GM18499 (cell line): ENCODE data around the gene GPAT2.
"Not testable (repeated sequence)": the region's sequence is repeated elsewhere in the genome, so short reads cannot be mapped to it uniquely, and the experiment has no call there.

ENCODE experiments used
- ATAC-seq: cut with Tn5 transposase; IDR thresholded peaks from one replicate; pipeline ENCODE4 v1.9.1; 2021; ENCODE audit warnings: moderate number of reproducible peaks; ENCODE audit not compliant: insufficient read depth, unreplicated experiment

GPAT2 gene, protein sequence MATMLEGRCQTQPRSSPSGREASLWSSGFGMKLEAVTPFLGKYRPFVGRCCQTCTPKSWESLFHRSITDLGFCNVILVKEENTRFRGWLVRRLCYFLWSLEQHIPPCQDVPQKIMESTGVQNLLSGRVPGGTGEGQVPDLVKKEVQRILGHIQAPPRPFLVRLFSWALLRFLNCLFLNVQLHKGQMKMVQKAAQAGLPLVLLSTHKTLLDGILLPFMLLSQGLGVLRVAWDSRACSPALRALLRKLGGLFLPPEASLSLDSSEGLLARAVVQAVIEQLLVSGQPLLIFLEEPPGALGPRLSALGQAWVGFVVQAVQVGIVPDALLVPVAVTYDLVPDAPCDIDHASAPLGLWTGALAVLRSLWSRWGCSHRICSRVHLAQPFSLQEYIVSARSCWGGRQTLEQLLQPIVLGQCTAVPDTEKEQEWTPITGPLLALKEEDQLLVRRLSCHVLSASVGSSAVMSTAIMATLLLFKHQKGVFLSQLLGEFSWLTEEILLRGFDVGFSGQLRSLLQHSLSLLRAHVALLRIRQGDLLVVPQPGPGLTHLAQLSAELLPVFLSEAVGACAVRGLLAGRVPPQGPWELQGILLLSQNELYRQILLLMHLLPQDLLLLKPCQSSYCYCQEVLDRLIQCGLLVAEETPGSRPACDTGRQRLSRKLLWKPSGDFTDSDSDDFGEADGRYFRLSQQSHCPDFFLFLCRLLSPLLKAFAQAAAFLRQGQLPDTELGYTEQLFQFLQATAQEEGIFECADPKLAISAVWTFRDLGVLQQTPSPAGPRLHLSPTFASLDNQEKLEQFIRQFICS

DNA sequence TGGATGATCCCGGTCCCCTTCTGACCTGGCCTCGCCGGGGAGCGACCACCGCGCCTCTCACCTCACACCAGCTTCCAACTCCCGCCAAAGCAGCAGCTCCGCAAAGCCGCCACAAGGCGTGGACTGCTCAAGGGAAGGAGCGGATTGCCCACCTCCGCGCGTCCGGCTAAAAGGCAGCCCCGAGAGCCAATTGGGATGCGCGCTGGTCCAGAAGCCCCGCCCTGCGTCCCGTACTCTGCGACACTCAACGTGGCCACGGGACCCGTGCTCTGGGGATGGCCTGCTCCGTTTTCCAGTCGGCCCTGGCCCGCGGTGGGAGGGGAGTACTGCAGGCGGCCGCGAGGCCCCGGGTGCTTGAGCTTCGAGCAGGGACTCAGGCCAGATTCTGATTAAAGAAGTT lies at the start of gene GPAT2:
Gene GPAT2 (minus strand): TSS at position 125 of the 400 bp plus-strand sequence. CDS start 2,557 bp downstream, outside the sequence.
- ATAC-seq: not testable (repeated sequence)

DNA sequence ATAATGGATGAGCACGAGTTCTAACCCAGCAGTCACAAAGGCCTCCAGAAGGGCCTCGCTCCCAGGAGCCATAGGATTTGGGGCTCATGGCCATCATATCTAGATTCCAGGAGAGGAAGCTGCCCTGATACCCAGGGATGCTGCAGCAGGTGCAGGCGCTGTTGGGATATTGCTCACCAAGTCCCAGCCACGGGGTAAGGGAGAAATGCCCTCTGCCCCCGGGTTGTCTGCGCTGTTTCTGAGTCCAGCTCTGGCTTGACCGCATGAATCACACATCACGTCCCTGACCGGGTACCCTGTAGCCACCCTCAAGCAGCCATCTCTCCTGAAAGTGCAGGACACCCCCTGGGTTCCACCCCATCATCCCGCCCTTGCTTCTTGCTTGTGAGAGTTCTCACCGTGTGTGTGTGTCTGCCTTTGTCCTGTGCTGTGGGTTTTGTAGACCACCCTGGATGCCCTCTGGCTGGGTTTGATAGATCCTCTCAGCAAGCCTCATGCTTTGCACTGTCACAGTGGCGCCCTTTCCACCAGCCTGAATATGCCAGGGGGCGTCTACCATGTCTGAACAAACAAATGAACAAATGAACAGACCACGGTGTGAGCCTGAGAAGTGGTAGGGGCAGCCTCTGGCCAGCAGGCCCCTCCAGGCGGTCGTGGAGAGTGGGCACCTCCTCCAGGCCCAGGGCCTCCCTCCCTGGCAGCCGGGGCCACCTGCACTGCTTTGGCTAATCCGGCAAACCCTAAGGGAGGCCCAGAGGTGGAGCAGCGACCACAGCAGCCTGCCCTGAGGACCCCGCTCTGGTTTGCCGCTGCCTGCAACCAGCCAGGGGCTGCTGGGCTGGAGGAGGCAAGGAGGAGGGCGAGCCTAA lies 49.5 kb upstream of the GPAT2 start:
- no peak for ATAC-seq

DNA sequence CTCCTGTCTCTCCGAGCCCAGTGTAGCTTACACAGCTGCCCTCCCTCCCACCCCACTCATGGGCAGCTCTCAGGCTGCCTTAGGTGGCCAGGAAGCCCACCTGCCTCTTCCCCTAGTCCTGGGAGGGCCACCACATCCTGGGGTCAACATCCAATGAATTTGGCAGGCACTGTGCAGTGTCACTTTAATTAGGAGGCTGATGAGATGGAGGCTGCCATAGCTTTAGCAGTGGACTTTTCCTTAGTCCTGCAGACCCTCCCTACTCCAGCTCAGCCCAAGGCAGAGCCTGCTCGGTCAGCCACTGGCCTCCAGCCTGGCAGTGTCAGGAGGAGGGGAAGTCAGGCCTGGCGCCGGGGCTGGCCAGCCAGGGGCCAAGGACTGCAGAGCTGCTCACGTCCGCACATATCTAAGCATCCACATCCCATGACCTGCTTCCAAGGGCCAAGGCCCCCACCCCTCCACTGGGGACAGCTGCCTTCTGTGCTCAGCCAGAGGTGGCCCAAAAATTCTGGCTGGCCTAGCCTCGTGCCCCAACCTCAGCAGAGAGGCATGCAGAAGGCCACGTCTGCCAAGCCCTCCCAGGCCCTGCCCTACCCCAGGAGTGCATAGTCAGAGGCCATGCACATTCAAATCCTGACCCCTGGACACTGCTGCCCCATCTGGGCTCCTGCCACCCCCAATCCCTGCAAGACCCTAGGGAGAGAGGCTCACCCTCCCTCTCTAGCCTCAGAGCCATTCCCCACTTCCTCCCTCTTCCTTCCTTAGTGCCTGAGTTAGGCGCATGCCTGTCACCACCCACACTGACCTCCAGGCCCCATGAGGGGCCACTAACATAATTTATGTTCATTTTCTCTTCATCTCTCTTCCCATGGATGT lies 48.6 kb upstream of the GPAT2 start:
- no peak for ATAC-seq

DNA sequence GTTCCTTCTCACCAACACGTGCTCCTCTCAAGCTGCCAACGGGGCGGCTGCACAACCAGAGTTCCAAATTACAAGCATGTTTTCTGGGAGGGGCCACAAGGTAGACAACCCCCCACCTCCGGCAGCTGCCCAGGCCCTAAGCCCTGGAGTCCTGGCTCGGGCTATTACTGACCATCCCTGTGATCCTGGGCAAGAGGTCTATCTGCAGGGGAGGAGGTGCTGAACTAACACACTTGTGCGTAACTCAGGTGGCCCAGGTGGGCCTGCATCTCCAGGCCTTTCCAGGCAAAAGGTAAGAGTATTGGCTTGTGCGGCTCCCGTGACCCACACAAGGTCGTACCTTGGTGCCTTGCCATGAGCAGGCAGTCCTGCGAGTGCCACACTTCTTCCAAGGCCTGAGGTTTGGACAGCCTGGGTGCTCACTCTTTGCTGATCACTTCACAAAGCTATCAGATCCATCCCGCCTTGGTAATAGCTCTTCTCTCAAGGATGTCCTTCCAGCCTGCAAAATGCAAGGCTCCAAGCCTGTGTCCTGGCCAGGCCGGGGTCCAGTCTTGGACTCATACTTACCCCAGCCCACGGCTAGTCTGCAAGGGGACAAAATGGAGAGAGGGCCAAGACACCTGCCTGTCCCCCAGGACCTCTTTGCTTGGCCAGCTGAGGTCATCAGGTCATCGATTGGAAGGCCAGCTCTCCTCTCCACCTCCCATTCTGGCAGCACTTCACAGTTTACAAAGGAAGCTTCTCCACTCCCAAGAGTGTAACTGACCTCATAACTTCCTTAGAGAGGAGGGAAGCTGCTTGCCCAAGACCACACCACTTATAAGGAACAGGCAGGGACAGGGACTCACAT lies 47.7 kb upstream of the GPAT2 start:
- ATAC-seq: no peak

DNA sequence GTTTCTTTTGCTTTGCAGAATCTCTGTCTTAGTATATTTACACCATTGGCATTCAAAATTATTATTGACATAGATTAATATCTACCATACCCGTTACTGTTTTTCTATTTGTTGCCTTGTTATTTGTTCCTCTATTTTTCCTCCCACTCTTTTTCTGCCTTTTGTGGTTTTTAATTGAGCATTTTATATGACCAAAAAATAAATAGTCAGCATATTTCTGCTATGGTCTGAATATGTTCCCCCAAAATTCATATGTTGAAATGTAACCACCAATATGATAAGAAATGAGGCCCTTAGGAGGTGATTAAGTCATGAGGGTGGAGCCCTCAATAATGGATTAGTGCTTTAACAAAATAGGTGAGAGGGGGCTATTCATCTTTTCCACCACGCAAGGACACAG lies 46.3 kb upstream of the GPAT2 start:
- ATAC-seq: no peak

DNA sequence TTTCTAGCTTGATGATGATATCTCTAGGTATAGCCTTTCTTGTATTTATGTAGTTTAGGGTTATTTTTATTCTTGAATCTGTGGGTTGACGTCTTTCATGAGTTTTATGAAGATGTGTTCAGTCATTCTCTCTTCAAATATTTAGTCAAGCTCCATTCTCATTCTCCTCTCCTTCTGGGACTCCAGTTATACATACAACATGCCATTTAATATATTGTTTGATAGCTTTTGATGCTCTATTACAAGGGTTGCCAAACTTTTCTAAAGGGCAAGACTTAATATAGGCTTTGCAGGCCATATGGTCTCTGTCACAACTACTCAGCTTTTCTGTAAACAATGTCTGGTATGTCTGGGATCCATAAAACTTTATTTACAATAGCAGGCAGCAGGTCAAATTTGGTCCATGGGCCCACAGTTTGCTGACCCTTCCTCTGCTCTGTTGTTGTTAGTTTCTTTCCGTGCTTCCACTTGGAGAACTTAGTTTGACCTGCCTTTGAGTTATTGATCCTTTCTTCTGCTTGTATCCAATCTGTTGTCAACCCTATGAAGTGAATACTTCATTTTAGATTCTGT lies 40.6 kb upstream of the GPAT2 start:
- no peak for ATAC-seq

DNA sequence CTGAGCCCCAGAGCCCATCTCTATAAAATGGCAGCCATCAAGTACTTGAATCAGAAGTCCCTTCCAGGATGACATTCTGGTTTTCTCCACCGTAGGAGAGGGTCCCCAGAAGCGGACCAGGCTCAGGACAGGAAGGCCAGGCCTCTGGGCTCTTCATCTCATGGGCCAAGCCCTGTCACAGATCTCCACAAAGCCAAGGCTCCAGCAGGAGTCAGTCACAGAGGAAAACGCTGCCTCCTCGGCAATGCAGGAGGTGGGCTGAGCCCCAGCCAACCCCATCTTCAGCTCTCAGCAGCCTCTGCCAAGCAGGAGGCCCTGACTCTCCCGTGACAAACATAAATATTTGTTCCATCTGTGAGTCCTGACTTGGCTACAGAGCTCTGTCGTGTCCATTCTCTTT lies 39.4 kb upstream of the GPAT2 start:
- no peak for ATAC-seq

DNA sequence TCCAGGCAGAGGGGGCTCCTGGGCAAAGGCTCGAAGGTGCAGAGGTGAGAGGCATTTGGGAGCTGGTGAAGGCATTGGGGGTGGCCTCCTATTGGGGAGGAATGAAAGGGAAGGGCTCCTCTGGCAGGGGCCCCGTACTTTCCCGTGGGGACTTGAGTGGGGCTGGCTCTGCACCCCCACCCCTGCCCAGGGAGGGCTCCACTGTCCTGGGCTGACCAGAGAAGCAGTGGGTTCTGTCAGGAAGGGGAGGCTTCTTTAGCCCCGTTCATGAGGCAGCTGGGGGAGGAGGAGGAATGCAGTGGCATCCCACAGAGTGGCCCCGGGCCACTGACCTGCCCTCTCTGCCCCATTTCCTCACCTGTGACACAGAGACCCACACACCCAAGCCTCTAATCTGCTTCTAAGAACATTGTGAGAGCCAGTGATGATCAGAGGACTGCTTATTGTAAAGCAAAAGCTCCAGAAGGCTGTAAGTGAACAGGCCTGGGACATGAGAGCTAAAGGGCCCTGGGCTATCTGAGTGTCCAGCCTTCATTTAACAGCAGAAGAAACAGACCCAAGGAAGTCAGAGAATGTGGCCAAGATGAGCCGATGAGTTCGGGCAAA lies 38.6 kb upstream of the GPAT2 start:
- no peak for ATAC-seq

DNA sequence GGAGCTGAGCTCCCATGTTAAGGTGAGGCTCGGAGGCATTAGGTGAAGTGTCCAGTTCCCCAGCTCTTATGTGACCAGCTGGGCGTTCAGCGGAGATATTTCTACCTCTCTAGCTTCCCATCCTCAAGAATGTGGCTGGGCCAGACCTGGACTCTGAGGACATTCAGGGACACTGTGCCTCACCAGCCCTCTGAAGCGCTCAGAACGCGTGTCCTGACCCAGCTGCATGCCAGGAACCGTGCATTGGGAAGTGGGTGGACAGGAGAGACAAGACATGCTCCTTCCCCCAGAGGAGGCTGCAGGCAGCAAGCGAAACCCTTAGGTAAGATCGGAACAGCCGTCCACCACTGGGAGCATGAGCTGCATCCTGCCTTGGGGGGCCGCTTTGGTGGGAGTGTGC lies 38.0 kb upstream of the GPAT2 start:
- no peak for ATAC-seq

DNA sequence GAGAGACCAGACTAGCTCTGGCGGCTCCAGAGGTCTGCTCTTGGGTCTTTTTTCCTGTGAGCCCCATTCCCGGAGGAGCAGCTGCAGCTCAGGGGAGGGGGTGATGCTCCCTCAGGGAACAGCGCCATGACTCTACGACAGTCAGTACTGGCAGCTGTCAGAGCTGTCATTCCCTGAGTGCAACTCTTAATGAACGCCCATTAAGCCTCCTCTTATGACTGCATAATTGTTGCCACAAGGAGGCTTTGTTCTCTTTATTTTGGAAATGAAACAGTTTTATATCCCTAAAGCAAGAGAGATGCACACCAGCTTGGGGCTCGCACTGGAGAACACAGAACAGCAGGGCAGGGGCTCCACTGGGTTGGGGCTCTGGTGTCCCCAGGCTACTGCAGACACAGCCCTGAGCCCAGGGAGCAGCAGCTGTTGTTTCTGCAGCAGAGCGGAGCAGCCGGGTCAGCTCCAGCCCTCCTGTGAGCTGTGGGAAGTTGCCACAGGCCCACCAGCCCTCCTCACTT lies 37.3 kb upstream of the GPAT2 start:
- ATAC-seq: not testable (repeated sequence)

DNA sequence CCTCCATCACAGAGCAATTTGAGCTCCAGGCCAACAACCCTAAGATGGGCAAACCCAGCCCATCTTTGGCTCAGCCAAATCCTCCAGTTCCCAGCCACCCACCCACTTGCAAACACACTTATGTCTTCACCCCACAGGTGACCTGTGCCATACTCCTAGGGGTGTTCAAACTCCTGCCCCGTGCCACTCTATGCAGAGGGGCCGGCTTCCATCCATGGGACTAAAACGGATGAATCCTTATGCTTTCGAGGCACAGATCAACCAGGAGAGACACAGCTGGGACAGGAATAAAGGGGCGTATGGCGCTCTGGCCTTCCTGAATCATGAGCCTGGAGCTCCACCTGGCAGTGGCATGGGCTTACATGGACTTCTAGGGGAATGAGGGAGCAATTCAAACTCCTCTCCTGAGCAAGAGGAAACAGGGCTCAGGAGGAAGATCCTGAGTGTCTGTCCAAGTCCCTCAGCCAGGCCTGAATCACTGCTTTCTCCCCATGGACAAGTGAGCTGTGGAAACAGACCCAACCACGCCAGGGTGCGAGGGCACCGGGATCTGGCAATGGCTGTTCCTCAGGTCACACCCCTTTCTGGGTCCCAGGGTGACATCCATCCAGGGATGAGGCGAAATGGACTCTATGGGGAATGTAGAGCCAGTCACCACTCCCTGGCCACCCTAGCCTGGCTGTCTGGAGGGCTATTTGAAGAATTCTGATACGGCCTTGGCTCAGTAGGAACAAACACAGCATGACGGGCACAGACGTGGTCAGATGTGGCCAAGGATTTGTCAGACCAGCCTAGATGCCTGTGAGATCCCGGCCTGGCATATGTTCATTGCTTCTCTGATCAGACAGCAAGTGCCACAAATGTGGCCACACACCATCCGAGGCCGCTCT lies 36.6 kb upstream of the GPAT2 start:
- not testable (repeated sequence) for ATAC-seq

DNA sequence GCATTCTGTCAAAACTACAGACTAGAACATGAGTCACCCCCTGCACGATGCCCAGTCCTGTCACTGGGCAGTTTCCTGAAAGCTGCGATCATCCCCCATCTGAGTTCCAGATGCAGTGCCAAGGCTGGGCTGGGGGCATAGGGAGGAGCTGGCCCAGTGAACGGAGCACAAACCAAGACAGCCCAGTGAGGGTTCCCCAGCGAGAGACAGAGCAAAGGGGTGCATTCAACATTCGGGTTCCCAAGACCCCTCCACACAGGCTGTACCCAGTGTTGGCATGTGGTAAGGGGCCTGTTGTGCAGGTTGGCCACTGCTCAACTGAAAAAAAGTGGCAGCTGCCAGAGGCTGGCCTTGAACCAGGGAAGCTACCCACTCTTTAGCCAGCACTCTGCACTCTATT lies 35.6 kb upstream of the GPAT2 start:
- ATAC-seq: not testable (repeated sequence)

DNA sequence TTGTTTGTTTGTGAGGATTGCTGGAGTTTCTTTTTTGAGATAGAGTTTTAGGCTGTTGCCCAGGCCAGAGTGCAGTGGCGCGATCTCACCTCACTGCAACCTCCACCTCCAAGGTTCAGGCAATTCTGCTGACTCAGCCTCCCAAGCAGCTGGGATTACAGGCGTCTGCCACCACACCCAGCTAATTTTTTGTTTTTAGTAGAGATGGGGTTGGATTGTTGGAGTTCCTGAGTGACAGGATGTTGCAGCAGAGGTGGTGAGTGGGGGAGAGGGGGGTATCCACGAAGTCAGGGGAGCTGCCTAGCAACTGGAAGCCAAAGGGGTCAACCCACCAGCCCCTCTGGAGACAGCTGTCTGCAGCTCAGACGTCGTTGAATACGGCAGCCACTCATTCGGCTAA lies 35.2 kb upstream of the GPAT2 start:
- not testable (repeated sequence) for ATAC-seq

DNA sequence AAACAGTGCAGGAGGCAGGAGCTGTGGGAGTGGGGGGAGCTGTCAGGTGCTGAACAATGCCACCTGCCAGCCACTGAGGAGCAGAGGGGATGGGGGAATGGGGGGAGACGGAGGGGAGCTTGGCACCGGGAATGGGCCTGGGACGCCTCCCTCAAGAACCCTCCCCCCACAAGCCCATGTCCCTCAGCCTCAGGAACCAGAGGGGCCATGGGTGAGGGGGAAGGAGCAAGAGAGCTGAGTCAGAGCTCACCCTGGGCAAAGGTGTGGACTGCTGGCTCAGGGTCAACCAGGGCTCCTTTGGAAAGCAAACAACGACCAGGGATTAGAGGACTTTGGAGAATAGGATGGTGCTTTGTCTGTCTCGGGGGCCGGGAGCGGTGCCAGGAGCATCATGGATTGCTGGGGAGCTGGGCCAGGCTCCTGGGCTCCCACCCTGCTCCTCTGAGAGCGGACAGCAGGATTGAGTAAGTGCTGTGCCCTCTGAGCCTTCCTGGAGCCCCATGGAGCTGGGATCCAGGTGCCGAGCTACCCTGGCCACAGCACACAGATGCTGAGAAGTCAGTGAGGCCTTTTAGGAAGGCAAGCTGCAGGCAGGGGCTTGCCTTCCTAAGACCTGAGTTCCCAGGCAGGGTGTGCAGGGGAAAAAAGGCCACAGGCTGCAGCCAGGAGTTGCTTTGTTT lies 33.3 kb upstream of the GPAT2 start:
- ATAC-seq: not testable (repeated sequence)

DNA sequence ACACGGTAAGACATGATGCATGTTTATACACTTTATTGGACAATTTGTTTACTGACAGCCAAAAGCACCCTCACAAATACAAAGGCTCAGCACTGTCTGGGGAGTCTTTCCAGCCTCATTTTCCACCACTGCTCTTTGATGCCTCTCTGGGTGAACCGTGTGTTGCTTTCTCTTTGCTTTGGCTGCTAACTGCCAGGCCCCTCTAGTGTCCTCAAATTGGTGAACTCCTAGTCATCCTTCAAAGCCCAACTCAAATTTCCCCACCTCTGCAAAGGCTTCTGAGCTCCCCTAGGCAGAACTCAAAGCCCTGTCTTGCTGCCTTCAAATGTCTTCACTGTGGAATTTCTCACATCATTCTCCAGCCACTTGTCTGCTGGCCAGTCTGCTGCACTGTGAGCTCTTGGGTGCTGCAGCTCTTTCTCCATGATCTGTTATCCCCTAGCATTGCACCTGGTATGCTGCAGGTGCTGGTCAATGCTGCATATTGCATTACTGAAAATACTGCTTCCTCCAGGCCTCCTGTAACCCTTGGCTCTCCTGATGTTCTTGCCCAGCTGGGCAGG lies 32.5 kb upstream of the GPAT2 start:
- ATAC-seq: not testable (repeated sequence)

DNA sequence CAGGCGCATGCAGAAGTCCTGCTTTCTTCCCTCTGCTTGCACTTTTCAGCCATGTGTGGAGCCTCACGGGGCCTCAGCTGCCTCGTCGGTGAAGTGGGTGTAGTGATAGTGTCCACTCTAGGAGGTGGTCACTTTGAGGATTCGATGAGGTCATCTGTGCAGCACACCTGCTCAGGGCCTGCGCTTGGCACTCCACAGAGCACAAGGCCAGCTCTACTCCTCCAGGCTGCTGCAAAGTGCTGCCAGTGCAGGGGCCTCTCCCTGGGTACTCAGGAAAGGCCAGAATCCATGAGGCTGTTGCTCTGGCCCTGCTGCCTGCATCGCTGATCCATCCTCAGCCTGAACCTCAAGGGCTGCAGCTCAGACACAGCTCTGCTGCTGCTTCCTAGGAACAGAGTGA lies 31.8 kb upstream of the GPAT2 start:
- ATAC-seq: not testable (repeated sequence)
